NCI-H774 (cell line): ENCODE measurements around the gene C1QC.

ENCODE experiments used
- DNase-seq: peaks from one replicate; lab custom pipeline; 2025; lab: John Stamatoyannopoulos, UW

The C1QC gene

DNA sequence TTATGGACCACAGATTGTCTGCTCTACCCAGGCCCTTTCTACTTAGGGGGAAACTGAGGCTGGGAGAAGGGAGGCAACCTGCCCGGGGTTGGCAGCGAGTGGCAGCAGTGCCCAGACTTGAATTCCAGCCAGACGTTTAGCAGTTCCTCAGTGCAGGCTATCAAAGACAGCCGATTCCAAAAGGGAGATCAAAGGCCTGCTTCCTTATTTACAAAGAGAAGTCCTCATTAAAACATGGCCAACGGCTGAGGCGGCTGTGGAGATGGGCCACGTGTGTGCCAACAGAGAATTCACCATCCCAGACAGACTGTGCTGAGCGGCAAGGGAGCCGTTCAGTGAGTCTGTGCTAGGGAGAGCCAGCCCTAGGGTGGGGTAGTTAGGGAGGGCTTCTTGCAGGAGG, 37.3 kb downstream of the C1QC start:
- no peak for DNase-seq

DNA sequence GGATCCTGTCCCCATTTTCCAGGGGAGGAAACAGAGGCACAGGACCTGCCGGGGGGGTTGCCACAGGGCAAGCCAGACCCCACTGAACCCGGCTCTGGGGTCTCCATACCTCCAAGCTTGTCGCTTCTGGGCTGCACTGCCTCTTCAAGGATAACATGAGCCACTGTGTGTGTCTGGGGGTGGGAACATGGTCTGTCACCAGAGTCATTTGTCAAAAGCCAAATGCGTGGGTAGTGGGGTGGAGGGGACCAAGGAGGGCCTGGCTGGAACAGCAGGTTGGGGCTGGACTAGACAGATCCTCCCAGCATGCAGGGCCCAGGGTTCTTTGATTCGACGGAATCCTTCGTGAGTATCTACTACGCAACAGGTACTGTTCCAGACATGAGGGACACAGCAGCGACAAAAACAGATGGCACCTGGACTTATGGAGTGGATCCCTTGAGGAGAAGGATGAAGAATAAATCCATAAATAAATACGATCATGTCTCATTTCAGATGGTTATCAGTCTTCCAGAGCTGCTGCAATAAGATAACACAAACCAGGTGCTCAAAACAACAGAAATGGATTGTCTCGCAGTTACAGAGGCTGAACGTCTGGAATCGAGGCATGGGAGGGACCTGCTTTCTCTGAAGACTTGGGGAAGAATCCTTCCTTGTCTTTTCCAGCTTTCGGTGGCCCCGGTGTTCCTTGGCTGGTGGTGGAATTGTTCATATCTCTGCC, 38.3 kb downstream of the C1QC start:
- DNase-seq: no peak

DNA sequence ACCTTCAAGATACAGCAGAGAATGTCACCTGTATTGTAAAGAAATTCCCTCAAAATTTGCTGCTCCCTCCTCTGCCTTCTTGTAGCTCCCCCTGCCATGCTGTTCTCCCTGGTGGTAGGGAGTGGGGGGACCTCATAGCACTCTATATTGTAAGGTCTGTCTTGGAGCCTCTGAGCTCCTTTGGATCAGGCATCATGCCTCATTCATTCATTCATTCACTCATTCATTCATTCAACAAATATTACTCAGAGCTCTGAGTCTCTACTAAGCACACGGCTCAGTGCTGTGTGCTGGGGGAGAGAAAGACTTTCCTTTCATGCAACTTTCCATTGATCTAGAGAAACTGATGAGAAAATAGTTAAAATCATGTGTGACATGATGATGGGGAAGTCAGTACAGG, 40.1 kb downstream of the C1QC start:
- no peak for DNase-seq

DNA sequence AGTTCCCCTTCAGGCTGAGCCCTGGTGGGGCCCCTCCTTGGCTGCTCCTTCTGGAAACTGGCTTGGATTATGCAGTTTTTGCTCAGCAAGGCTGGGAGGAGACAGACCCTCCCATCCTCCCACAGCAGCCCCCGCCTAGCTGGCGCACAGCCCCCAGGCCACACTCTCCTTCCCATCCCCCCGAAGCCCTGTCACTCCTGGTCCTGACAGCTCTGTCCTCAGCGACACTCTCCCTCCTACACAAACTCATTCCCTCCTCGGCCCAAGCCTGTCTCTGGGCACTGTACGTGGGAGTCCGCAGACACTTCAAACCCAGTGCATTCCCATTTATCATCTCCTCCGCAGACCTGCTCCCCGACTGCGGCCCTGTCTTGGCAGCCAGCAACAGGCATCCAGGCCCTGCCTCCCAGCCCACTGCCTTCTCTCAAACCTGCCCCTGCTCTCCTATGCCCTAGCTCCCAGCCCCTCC, 42.2 kb downstream of the C1QC start:
- no peak for DNase-seq

DNA sequence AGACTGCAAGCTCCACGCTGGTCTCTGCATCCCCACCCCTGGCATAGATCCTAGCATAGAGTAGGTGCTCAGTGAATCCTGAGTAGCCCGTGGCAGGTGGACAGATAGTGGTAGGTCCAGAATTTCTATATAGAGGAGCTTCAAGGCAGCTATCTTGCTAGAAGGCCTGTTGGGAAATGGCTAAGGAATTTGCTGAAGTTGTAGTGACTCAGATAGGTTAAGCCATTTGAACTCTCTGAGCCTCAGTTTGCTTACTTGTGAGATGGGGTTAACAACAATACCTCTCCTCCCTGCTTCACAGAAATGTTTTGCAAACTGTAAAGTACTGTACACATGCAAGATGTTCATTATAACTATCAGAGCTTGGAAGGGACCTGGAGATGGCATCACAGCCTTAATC, 43.8 kb downstream of the C1QC start:
- no peak for DNase-seq

DNA sequence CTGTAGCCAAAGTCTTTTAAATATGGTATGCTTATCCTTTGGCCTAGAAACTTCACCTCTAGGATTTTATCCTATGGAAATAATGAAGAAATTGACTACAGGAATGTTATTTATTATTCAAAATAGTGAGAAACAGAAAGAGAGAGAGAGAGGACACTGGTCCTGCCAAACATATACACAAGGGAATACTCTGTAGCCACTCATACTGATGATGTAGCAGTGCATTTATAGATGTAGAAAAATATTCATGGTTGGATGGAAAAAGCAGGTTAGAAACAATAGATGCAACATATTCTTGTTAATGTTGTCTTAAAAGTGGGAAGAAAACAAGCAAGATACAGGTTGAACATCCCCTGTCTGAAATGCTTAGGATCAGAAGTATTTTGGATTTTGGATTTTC, 45.0 kb downstream of the C1QC start:
- DNase-seq: no peak

DNA sequence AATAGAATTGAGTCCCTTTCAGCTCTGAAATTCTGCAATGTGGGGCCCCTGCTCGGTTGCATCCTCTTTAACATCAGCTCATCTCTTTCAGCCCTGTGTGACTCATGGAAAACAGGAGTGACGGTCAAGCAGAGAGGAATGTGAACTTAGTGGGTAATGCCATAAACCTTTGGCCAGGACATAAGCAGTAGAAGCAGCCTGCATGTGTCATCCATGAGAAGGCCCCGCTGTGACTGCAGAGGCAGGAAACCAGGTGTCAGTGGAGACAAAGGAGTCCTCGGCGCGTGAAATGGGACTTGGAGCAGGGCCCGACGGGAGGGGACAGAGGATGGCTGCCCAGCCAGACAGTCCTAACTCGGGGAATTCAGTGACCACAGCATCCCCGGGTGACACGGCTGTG, 46.1 kb downstream of the C1QC start:
- DNase-seq: peak; percentile 29

DNA sequence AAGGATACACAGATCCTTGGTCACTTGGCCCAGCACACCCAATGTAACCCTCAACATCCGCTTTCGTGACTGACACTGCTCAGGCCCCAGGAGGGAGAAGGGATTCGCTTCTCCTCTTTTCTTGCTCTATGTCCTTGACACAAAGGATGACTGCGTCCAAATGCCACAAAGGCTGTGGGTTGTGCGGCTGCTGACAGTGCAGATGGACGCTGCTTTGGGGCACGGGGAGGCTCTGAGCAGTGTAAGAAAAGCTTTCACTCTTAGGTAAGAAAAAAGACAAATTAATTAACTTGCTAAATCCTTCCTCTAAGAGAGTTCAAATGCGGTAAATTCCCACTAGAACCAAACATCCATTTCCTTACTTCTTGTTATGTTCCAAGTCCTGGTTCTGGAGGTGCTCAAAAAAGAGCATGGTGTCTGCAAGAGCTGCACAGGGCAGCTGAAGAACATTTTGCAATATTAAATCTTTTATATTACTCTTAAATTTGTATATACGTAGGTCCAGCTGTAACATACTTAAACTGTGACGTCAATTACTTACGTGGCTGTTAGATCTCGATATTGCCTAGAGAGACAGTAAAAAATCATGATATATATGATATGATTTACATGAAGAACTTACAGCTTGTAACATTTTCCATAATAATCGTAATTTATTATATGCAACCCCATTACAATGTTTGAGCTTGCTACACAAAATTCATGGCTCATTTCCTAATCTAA, 47.8 kb downstream of the C1QC start:
- DNase-seq: no peak

DNA sequence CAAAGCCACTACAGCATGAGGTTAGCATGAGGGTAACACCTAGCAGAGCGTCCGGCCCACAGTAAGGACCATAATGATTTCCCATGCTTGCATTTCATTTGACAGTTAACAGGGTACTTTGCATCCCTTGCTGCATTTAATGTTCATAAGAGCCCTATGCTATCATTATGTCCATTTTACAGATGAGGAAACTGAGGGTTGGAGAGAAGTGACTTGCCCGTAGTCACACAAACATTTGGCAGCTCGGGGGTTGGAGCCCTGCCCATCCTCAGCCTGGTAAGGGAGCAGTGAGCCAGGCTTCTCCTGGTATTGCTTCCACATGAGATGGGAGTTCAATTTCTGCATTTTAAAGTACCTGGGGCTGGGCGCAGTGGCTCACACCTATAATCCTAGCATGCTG, 50.7 kb downstream of the C1QC start:
- DNase-seq: no peak

DNA sequence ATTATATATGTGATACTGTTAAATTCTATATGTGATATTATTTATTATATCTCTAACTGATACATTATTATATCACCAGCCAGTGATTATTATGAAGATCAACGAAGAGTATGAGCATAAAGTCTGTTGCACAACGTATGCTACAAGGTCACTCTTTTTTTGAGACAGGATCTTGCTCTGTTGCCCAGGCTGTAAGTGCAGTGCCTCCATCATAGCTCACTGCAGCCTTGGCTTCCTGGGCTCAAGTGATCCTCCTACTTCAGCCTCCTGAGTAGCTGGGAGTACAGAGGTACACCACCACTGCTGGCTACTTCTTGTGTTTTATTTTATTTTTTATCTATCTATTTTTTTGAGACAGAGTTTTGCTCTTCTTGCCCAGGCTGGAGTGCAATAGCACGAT, 53.2 kb downstream of the C1QC start:
- DNase-seq: no peak
